ENCODE measurements around the gene ZNF20.
A peak's percentile ranks its signal among the peaks of the same experiment; 100 is the strongest.

Gene ZNF20

GRCh38 chr19:12139269-12139668 is 881 bp downstream of the ZNF20 start:
- TF ChIP-seq YY1 (IDR thresholded peaks at IDR 0.05; ENCODE audit: insufficient read depth, insufficient read length) (no peak), ZNF274 (IDR thresholded peaks at IDR 0.05; ENCODE audit: low read depth, low read length) (no peak), SUZ12 (IDR thresholded peaks at IDR 0.05; ENCODE audit: extremely low read depth, insufficient read depth, insufficient read length) (no peak)
- H3K9ac ChIP-seq (ENCODE audit: insufficient read length, low read depth) = peak overlapping the region; percentile 88
- peaks cover 15% of the 10 kb centered on the region for H3K9me3 ChIP-seq (ENCODE audit: insufficient read depth, low read length)
- peak overlapping the region; percentile 80 for H3K4me3 ChIP-seq (ENCODE audit: insufficient read length, low read depth)
- H3K36me3 ChIP-seq (ENCODE audit: insufficient read depth, insufficient read length, low read length) = peaks cover 58% of the 10 kb centered on the region
- no peaks in the 10 kb centered on the region for H3K27me3 ChIP-seq (ENCODE audit: insufficient read depth, insufficient read length)
- H3K4me1 ChIP-seq (ENCODE audit: insufficient read depth, insufficient read length) = peaks cover 5% of the 10 kb centered on the region
- DNase-seq (ENCODE audit: low read depth, low spot score) = no peak

GRCh38 chr19:12137221-12137940 is 2.8 kb downstream of the ZNF20 start:
- DNase-seq (ENCODE audit: low read depth, low spot score) = no peak
- H3K9ac ChIP-seq (ENCODE audit: insufficient read length, low read depth) = no peak overlapping the region
- H3K36me3 ChIP-seq (ENCODE audit: insufficient read depth, insufficient read length, low read length) = peaks cover 63% of the 10 kb centered on the region
- TF ChIP-seq ZNF274 (IDR thresholded peaks at IDR 0.05; ENCODE audit: low read depth, low read length) (no peak), YY1 (IDR thresholded peaks at IDR 0.05; ENCODE audit: insufficient read depth, insufficient read length) (no peak), SUZ12 (IDR thresholded peaks at IDR 0.05; ENCODE audit: extremely low read depth, insufficient read depth, insufficient read length) (no peak)
- H3K27me3 ChIP-seq (ENCODE audit: insufficient read depth, insufficient read length) = no peaks in the 10 kb centered on the region
- peaks cover 34% of the 10 kb centered on the region for H3K9me3 ChIP-seq (ENCODE audit: insufficient read depth, low read length)
- peaks cover 5% of the 10 kb centered on the region for H3K4me1 ChIP-seq (ENCODE audit: insufficient read depth, insufficient read length)
- no peak overlapping the region for H3K4me3 ChIP-seq (ENCODE audit: insufficient read length, low read depth)

- TF ChIP-seq SUZ12 (IDR thresholded peaks at IDR 0.05; ENCODE audit: extremely low read depth, insufficient read depth, insufficient read length) = no peak
- no peak for TF ChIP-seq ZNF274 (IDR thresholded peaks at IDR 0.05; ENCODE audit: low read depth, low read length)
- TF ChIP-seq YY1 (IDR thresholded peaks at IDR 0.05; ENCODE audit: insufficient read depth, insufficient read length) = no peak
- H3K36me3 ChIP-seq (ENCODE audit: insufficient read depth, insufficient read length, low read length) = peaks cover 67% of the 10 kb centered on the region
Measured at GRCh38 chr19:12133069-12133468, 7.1 kb downstream of the ZNF20 start.

GRCh38 chr19:12126707-12127106 is 13.4 kb downstream of the ZNF20 start:
- no peaks in the 10 kb centered on the region for H3K4me1 ChIP-seq (ENCODE audit: insufficient read depth, insufficient read length)
- H3K27me3 ChIP-seq (ENCODE audit: insufficient read depth, insufficient read length) = no peaks in the 10 kb centered on the region
- H3K36me3 ChIP-seq (ENCODE audit: insufficient read depth, insufficient read length, low read length) = peaks cover 12% of the 10 kb centered on the region
- no peak for DNase-seq (ENCODE audit: low read depth, low spot score)
- H3K9ac ChIP-seq (ENCODE audit: insufficient read length, low read depth) = no peak overlapping the region
- no peak for TF ChIP-seq YY1 (IDR thresholded peaks at IDR 0.05; ENCODE audit: insufficient read depth, insufficient read length)
- TF ChIP-seq ZNF274 (IDR thresholded peaks at IDR 0.05; ENCODE audit: low read depth, low read length) = no peak
- TF ChIP-seq SUZ12 (IDR thresholded peaks at IDR 0.05; ENCODE audit: extremely low read depth, insufficient read depth, insufficient read length) = no peak
- peaks cover 11% of the 10 kb centered on the region for H3K9me3 ChIP-seq (ENCODE audit: insufficient read depth, low read length)
- H3K4me3 ChIP-seq (ENCODE audit: insufficient read length, low read depth) = no peak overlapping the region

More at GRCh38 chr19:12133069-12133468, 7.1 kb downstream of the ZNF20 start:
- DNase-seq (ENCODE audit: low read depth, low spot score) = no peak
- Histone ChIP-seq H3K27me3 (ENCODE audit: insufficient read depth, insufficient read length) (no peaks in the 10 kb centered on the region), H3K4me3 (ENCODE audit: insufficient read length, low read depth) (no peak overlapping the region), H3K4me1 (ENCODE audit: insufficient read depth, insufficient read length) (no peaks in the 10 kb centered on the region), H3K9me3 (ENCODE audit: insufficient read depth, low read length) (peaks cover 52% of the 10 kb centered on the region), H3K9ac (ENCODE audit: insufficient read length, low read depth) (no peak overlapping the region)

GRCh38 chr19:12117201-12117970 is 22.8 kb downstream of the ZNF20 start:
- no peak overlapping the region for H3K9ac ChIP-seq (ENCODE audit: insufficient read length, low read depth)
- no peaks in the 10 kb centered on the region for H3K27me3 ChIP-seq (ENCODE audit: insufficient read depth, insufficient read length)
- H3K36me3 ChIP-seq (ENCODE audit: insufficient read depth, insufficient read length, low read length) = peaks cover 53% of the 10 kb centered on the region
- peaks cover 6% of the 10 kb centered on the region for H3K4me1 ChIP-seq (ENCODE audit: insufficient read depth, insufficient read length)
- TF ChIP-seq YY1 (IDR thresholded peaks at IDR 0.05; ENCODE audit: insufficient read depth, insufficient read length) (no peak), SUZ12 (IDR thresholded peaks at IDR 0.05; ENCODE audit: extremely low read depth, insufficient read depth, insufficient read length) (no peak), ZNF274 (IDR thresholded peaks at IDR 0.05; ENCODE audit: low read depth, low read length) (no peak)
- DNase-seq (ENCODE audit: low read depth, low spot score) = no peak
- H3K9me3 ChIP-seq (ENCODE audit: insufficient read depth, low read length) = peaks cover 20% of the 10 kb centered on the region
- no peak overlapping the region for H3K4me3 ChIP-seq (ENCODE audit: insufficient read length, low read depth)

GRCh38 chr19:12113121-12113520 is 27.0 kb downstream of the ZNF20 start:
- Histone ChIP-seq H3K27me3 (ENCODE audit: insufficient read depth, insufficient read length) (no peaks in the 10 kb centered on the region), H3K4me3 (ENCODE audit: insufficient read length, low read depth) (no peak overlapping the region), H3K36me3 (ENCODE audit: insufficient read depth, insufficient read length, low read length) (peaks cover 81% of the 10 kb centered on the region), H3K9ac (ENCODE audit: insufficient read length, low read depth) (no peak overlapping the region), H3K4me1 (ENCODE audit: insufficient read depth, insufficient read length) (peaks cover 6% of the 10 kb centered on the region), H3K9me3 (ENCODE audit: insufficient read depth, low read length) (peaks cover 55% of the 10 kb centered on the region)
- no peak for DNase-seq (ENCODE audit: low read depth, low spot score)
- no peak for TF ChIP-seq ZNF274 (IDR thresholded peaks at IDR 0.05; ENCODE audit: low read depth, low read length)
- TF ChIP-seq YY1 (IDR thresholded peaks at IDR 0.05; ENCODE audit: insufficient read depth, insufficient read length) = no peak
- TF ChIP-seq SUZ12 (IDR thresholded peaks at IDR 0.05; ENCODE audit: extremely low read depth, insufficient read depth, insufficient read length) = no peak

GRCh38 chr19:12112701-12113100 is 27.4 kb downstream of the ZNF20 start:
- no peak for DNase-seq (ENCODE audit: low read depth, low spot score)
- Histone ChIP-seq H3K9ac (ENCODE audit: insufficient read length, low read depth) (no peak overlapping the region), H3K9me3 (ENCODE audit: insufficient read depth, low read length) (peaks cover 55% of the 10 kb centered on the region), H3K36me3 (ENCODE audit: insufficient read depth, insufficient read length, low read length) (peaks cover 80% of the 10 kb centered on the region), H3K4me1 (ENCODE audit: insufficient read depth, insufficient read length) (peaks cover 6% of the 10 kb centered on the region), H3K27me3 (ENCODE audit: insufficient read depth, insufficient read length) (no peaks in the 10 kb centered on the region), H3K4me3 (ENCODE audit: insufficient read length, low read depth) (no peak overlapping the region)
- no peak for TF ChIP-seq YY1 (IDR thresholded peaks at IDR 0.05; ENCODE audit: insufficient read depth, insufficient read length)
- TF ChIP-seq ZNF274 (IDR thresholded peaks at IDR 0.05; ENCODE audit: low read depth, low read length) = no peak
- TF ChIP-seq SUZ12 (IDR thresholded peaks at IDR 0.05; ENCODE audit: extremely low read depth, insufficient read depth, insufficient read length) = no peak

Data from NT2/D1 (cell line).